HepG2 (cell line): ENCODE measurements around the gene HLA-DMB. TPM values are rescaled to one million over a fixed set of nuclear protein-coding genes. Genes with fewer than 3 reads are reported as not detected.

Source experiments
- DDIT3 ChIP-seq: sonication (generic); formaldehyde crosslinking; IDR thresholded peaks from 2 replicates; pipeline ENCODE4 v1.4.0; 2020; ENCODE audit warnings: mild to moderate bottlenecking, missing genetic modification reagents
- DNMT3B ChIP-seq: conservative IDR thresholded peaks from 2 replicates; pipeline ENCODE4 v1.6.1; 2016; ENCODE audit warnings: missing biosample characterization, control low read depth
- E2F1 ChIP-seq: sonication (generic); formaldehyde crosslinking; IDR thresholded peaks from 2 replicates; pipeline ENCODE4 v1.5.0; 2020; ENCODE audit warnings: missing genetic modification reagents
- EHMT2 ChIP-seq: fragments of 200-600 bp; sonication (generic); IDR thresholded peaks from 2 replicates; pipeline ENCODE4 v1.7.0; 2017; ENCODE audit warnings: antibody characterized with exemption, low read depth, low read length, borderline replicate concordance
- ESRRA ChIP-seq: sonication (generic); formaldehyde crosslinking; IDR thresholded peaks from 2 replicates; pipeline ENCODE4 v1.5.1; 2020; ENCODE audit warnings: mild to moderate bottlenecking, low read depth, missing genetic modification reagents
- GLI4 ChIP-seq: sonication (generic); formaldehyde crosslinking; IDR thresholded peaks from 2 replicates; pipeline ENCODE4 v1.5.1; 2020; ENCODE audit warnings: missing genetic modification reagents, mild to moderate bottlenecking, moderate library complexity, borderline replicate concordance
- HBP1 ChIP-seq: IDR thresholded peaks from 2 replicates; pipeline ENCODE4 v1.6.1; 2016; ENCODE audit warnings: low read depth, control low read depth
- HOMEZ ChIP-seq: IDR thresholded peaks from 2 replicates; pipeline ENCODE4 v1.6.1; 2016; ENCODE audit warnings: low read depth
- HOXA7 ChIP-seq: sonication (generic); formaldehyde crosslinking; IDR thresholded peaks from 2 replicates; pipeline ENCODE4 v1.8.1; 2022; ENCODE audit warnings: mild to moderate bottlenecking, missing genetic modification reagents, moderate library complexity
- IKZF5 ChIP-seq: IDR thresholded peaks from 2 replicates; pipeline ENCODE4 v1.6.1; 2018; ENCODE audit warnings: missing genetic modification reagents, mild to moderate bottlenecking, missing compliant biosample characterization
- KLF6 ChIP-seq: IDR thresholded peaks from 2 replicates; pipeline ENCODE4 v1.8.0; 2016; ENCODE audit warnings: missing biosample characterization, missing genetic modification reagents
- PAX8 ChIP-seq: sonication (generic); formaldehyde crosslinking; IDR thresholded peaks from 2 replicates; pipeline ENCODE4 v1.8.0; 2022; ENCODE audit warnings: mild to moderate bottlenecking, missing genetic modification reagents, borderline replicate concordance
- POLR2AphosphoS2 ChIP-seq: IDR thresholded peaks from 2 replicates; pipeline ENCODE4 v1.6.1; 2011; ENCODE audit warnings: low read depth, low read length, improper control_type of control experiment
- TP53 ChIP-seq: sonication (generic); formaldehyde crosslinking; conservative IDR thresholded peaks from 2 replicates; pipeline ENCODE4 v1.4.0; 2020; ENCODE audit warnings: missing genetic modification reagents
- ZBTB1 ChIP-seq: sonication (generic); formaldehyde crosslinking; IDR thresholded peaks from 2 replicates; pipeline ENCODE4 v1.4.0; 2020; ENCODE audit warnings: missing genetic modification reagents, borderline replicate concordance
- ZGPAT ChIP-seq: IDR thresholded peaks from 2 replicates; pipeline ENCODE4 v1.6.1; 2016; ENCODE audit warnings: mild to moderate bottlenecking
- ZNF274 ChIP-seq: sonication (generic); formaldehyde crosslinking; IDR thresholded peaks from 2 replicates; pipeline ENCODE4 v1.5.1; 2020; ENCODE audit warnings: mild to moderate bottlenecking, missing genetic modification reagents
- ZNF333 ChIP-seq: sonication (generic); formaldehyde crosslinking; IDR thresholded peaks from 2 replicates; pipeline ENCODE4 v1.4.0; 2020; ENCODE audit warnings: mild to moderate bottlenecking, missing genetic modification reagents, borderline replicate concordance
- ZNF614 ChIP-seq: IDR thresholded peaks from 2 replicates; pipeline ENCODE4 v1.6.1; 2018; ENCODE audit warnings: missing biosample characterization, missing genetic modification reagents, inconsistent platforms, borderline replicate concordance
- ZNF737 ChIP-seq: sonication (generic); formaldehyde crosslinking; IDR thresholded peaks from 2 replicates; pipeline ENCODE4 v1.5.0; 2020; ENCODE audit warnings: missing genetic modification reagents, mild to moderate bottlenecking, borderline replicate concordance
- ZNF761 ChIP-seq: sonication (generic); formaldehyde crosslinking; conservative IDR thresholded peaks from 2 replicates; pipeline ENCODE4 v1.4.0; 2020; ENCODE audit warnings: mild to moderate bottlenecking, missing genetic modification reagents
- ZNF768 ChIP-seq: sonication (generic); formaldehyde crosslinking; IDR thresholded peaks from 2 replicates; pipeline ENCODE4 v1.4.0; 2020; ENCODE audit warnings: missing genetic modification reagents
- polyA plus RNA-seq, 8 experiments: library from polyadenylated mRNA; depleted of rRNA in 3 of 8; stranded (reverse) in 7 of 8; unstranded in 1 of 8; fragments of >200 nt; fragmentation: Illumina TruSeq in 4 of 8; extraction: Trizol in 4 of 8; gene quantifications; 2 replicates each; pipeline versions ENCODE4 v1.2.1 to v1.2.3, GENCODE V29; 2011 to 2016; ENCODE audit warnings: low read depth in 4 of 8, missing spikeins in 1 of 8, mixed read lengths in 1 of 8; ENCODE audit not compliant: insufficient read depth in 1 of 8
- total RNA-seq, 5 experiments: library from RNA; depleted of rRNA; stranded (reverse); fragments of >200 nt; fragmentation: Illumina TruSeq; extraction: Trizol; gene quantifications; 2 replicates each; pipeline ENCODE4 v1.2.3, GENCODE V29; 2016; ENCODE audit warnings: low read depth in 1 of 5

HLA-DMB gene
- total and polyA plus RNA-seq, 2 of the 13 experiments (the other 11 are each of a cell fraction or from before 2014, with no cell fraction given): not detected

- no peak for TF ChIP-seq GLI4
- no peak for TF ChIP-seq ZNF333
- TF ChIP-seq KLF6 (CRISPR knock-in tag): peak; percentile 64
- peak; percentile 84 for TF ChIP-seq HBP1 (CRISPR knock-in tag)
- peak; percentile 64; the same call in 1 of the 2 replicates for TF ChIP-seq ZNF274 (CRISPR knock-in tag)
- TF ChIP-seq PAX8 (CRISPR knock-in tag): 0 out of 2 replicates have a peak, but pooled peaks have one; percentile 10
- TF ChIP-seq ZGPAT (CRISPR knock-in tag): peak; percentile 81
- no peak; the same call in 1 of the 2 replicates for TF ChIP-seq HOMEZ (CRISPR knock-in tag)
- TF ChIP-seq EHMT2: peak; percentile 77; the same call in 1 of the 2 replicates
- no peak; the same call in none of the 2 replicates for TF ChIP-seq ZNF768 (CRISPR knock-in tag)
- 0 out of 2 replicates have a peak, but pooled peaks have one; percentile 43 for TF ChIP-seq ZNF614 (CRISPR knock-in tag)
- peak; percentile 87; the same call in 1 of the 2 replicates for TF ChIP-seq IKZF5 (CRISPR knock-in tag)
- TF ChIP-seq HOXA7 (CRISPR knock-in tag): no peak
- no peak for TF ChIP-seq ZNF761 (CRISPR knock-in tag)
- TF ChIP-seq ZBTB1: no peak
- TF ChIP-seq TP53 (CRISPR knock-in tag): no peak; the same call in none of the 2 replicates
- peak; percentile 98 for TF ChIP-seq POLR2AphosphoS2
- peak; percentile 86 for TF ChIP-seq ZNF737 (CRISPR knock-in tag)
- peak; percentile 91 for TF ChIP-seq E2F1 (CRISPR knock-in tag)
- peak; percentile 12; the same call in 1 of the 2 replicates for TF ChIP-seq ESRRA (CRISPR knock-in tag)
- no peak; the same call in 1 of the 2 replicates for TF ChIP-seq DDIT3
- peak; percentile 92; the same call in 1 of the 2 replicates for TF ChIP-seq DNMT3B (CRISPR knock-in tag)
Measured at GRCh38 chr6:32971581-32972352, 30.9 kb upstream of the HLA-DMB start (continued).
